Measurements from ENCODE around the gene AFG3L2. TPM values are rescaled to one million over a fixed set of nuclear protein-coding genes. Genes with fewer than 3 reads are reported as not detected.
A peak's percentile ranks its signal among the peaks of the same experiment; 100 is the strongest.

Gene AFG3L2
- total and polyA plus RNA-seq, 9 of the 15 experiments (the other 6 are each of a cell fraction or from before 2014, with no cell fraction given): 24.1 to 109 (median 84.0) TPM

- no peak for TF ChIP-seq ZNF589 (CRISPR knock-in tag; IDR thresholded peaks at IDR 0.05; ENCODE audit: low read depth)
- TF ChIP-seq CBFA2T2 (conservative IDR thresholded peaks at IDR 0.05): peak; percentile 87
- TF ChIP-seq ZNF121 (CRISPR knock-in tag; conservative IDR thresholded peaks at IDR 0.05): no peak
- no peak for TF ChIP-seq ZNF124 (CRISPR knock-in tag; IDR thresholded peaks at IDR 0.05)
- TF ChIP-seq FOXP1 (CRISPR knock-in tag; IDR thresholded peaks at IDR 0.05): no peak
- TF ChIP-seq RUNX1 (IDR thresholded peaks at IDR 0.05; ENCODE audit: low read depth): no peak
- no peak for TF ChIP-seq BRD4 (IDR thresholded peaks at IDR 0.05)
- TF ChIP-seq ILF3 (IDR thresholded peaks at IDR 0.05; ENCODE audit: borderline replicate concordance): no peak
- TF ChIP-seq CREB1 (IDR thresholded peaks at IDR 0.05): no peak
- TF ChIP-seq CREB1 (CRISPR knock-in tag; IDR thresholded peaks at IDR 0.05): no peak
- TF ChIP-seq FOXJ3 (CRISPR knock-in tag; IDR thresholded peaks at IDR 0.05): no peak
- TF ChIP-seq FIP1L1 (IDR thresholded peaks at IDR 0.05; ENCODE audit: low read depth, low read length, poor library complexity, severe bottlenecking): no peak
- no peak for TF ChIP-seq SP2 (IDR thresholded peaks at IDR 0.05; ENCODE audit: extremely low read depth, low read depth, low read length, poor library complexity, severe bottlenecking)
- peak; percentile 43; the same call in 1 of the 2 replicates for TF ChIP-seq MTA2 (IDR thresholded peaks at IDR 0.05; ENCODE audit: low read depth)
- TF ChIP-seq CBX2 (IDR thresholded peaks at IDR 0.05; ENCODE audit: insufficient read depth, low read length, poor library complexity, severe bottlenecking): no peak
- TF ChIP-seq ZNF830 (CRISPR knock-in tag; IDR thresholded peaks at IDR 0.05): no peak
- TF ChIP-seq ZNF592 (IDR thresholded peaks at IDR 0.05): no peak
- TF ChIP-seq GATA2 (CRISPR knock-in tag; IDR thresholded peaks at IDR 0.05): 0 out of 2 replicates have a peak, but pooled peaks have one; percentile 22
- TF ChIP-seq ZHX1 (conservative IDR thresholded peaks at IDR 0.05; ENCODE audit: low read length): no peak
- TF ChIP-seq L3MBTL2 (IDR thresholded peaks at IDR 0.05): no peak
- TF ChIP-seq TAF1 (IDR thresholded peaks at IDR 0.05; ENCODE audit: control insufficient read depth, extremely low read depth, insufficient read depth, low read length, severe bottlenecking): no peak
- peak; percentile 91 for TF ChIP-seq CBFA2T3 (IDR thresholded peaks at IDR 0.05)
- TF ChIP-seq NFE2L1 (tag; IDR thresholded peaks at IDR 0.05; ENCODE audit: borderline replicate concordance, low read depth): no peak
- 0 out of 2 replicates have a peak, but pooled peaks have one; percentile 23 for TF ChIP-seq KLF16 (IDR thresholded peaks at IDR 0.05)
- TF ChIP-seq ZNF311 (CRISPR knock-in tag; IDR thresholded peaks at IDR 0.05): no peak
- no peak for TF ChIP-seq GABPB1 (CRISPR knock-in tag; IDR thresholded peaks at IDR 0.05)
These were observed 93.4 kb downstream of the AFG3L2 start (continued) for GRCh38 chr18:12283666-12284065.
